ENCODE results near the gene PGM1.

DNA sequence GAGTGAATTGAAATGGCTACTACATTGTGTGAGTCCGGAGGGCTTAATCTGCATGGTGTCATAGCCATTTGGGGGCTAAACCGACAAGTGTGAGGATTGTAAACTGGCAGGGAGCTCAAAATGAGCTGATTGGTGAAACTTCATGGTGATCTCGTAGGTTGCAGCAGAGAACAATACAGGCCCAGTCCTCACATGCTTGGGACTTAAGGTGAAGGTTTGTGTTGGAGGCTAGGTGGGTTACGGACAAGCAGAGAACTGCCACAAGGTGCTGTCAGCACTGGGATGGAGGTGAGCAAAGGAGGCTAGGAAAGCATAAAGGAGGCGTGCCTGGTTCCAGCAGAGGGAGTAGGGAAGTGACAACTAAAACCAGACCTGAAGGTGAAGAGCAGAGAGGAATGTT is 9.4 kb downstream of the PGM1 start:
- TF ChIP-seq, protein P1, sequence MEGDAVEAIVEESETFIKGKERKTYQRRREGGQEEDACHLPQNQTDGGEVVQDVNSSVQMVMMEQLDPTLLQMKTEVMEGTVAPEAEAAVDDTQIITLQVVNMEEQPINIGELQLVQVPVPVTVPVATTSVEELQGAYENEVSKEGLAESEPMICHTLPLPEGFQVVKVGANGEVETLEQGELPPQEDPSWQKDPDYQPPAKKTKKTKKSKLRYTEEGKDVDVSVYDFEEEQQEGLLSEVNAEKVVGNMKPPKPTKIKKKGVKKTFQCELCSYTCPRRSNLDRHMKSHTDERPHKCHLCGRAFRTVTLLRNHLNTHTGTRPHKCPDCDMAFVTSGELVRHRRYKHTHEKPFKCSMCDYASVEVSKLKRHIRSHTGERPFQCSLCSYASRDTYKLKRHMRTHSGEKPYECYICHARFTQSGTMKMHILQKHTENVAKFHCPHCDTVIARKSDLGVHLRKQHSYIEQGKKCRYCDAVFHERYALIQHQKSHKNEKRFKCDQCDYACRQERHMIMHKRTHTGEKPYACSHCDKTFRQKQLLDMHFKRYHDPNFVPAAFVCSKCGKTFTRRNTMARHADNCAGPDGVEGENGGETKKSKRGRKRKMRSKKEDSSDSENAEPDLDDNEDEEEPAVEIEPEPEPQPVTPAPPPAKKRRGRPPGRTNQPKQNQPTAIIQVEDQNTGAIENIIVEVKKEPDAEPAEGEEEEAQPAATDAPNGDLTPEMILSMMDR (IDR thresholded peaks at IDR 0.05): no peak
- no peak for TF ChIP-seq POLR2A (IDR thresholded peaks at IDR 0.05)
- no peak for TF ChIP-seq POLR2AphosphoS5 (IDR thresholded peaks at IDR 0.05)

Measured in breast epithelium (tissue), 3 donors.